HFF-Myc (cell line): Measurements from ENCODE around the gene SF3B6.
"Not testable (repeated sequence)": the region's sequence is repeated elsewhere in the genome, so short reads cannot be mapped to it uniquely, and the experiment has no call there.

Experiments used
- DNase-seq: peaks from one replicate; pipeline ENCODE4 v3.0.0-alpha.2; 2011; ENCODE audit warnings: low read depth; ENCODE audit errors: extremely low read depth
- H3K4me3 ChIP-seq: replicated peaks from 2 replicates; pipeline ENCODE4 v1.5.1; 2011; ENCODE audit warnings: low read depth, mild to moderate bottlenecking, control low read depth, low read length
- TF ChIP-seq, protein P1 (sequence below): IDR thresholded peaks from 2 replicates; pipeline ENCODE4 v1.5.1; 2012; ENCODE audit warnings: mild to moderate bottlenecking, low read depth, low read length, control low read depth; ENCODE audit errors: missing control alignments

Gene SF3B6

DNA sequence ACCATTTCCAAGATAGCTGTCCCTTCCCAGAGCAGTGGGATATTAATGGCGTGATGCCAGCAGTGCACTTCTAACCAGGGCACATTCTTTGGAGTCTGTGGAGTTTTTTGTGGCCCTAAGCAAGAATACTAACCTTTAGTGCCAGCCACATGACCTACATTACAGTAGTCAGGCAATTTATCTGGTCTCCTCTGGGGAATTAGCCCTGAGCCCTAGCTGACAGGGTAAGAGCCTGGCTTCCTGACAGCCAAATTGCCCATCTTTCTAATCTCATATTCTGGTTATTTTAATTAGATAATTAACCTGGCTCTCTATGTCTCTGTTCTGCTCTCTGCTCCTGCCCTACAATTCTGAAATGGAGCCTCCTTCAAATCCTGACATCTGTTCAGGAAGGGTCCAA is 41.8 kb upstream of the SF3B6 start:
- DNase-seq, result no peak
- TF ChIP-seq, protein P1, sequence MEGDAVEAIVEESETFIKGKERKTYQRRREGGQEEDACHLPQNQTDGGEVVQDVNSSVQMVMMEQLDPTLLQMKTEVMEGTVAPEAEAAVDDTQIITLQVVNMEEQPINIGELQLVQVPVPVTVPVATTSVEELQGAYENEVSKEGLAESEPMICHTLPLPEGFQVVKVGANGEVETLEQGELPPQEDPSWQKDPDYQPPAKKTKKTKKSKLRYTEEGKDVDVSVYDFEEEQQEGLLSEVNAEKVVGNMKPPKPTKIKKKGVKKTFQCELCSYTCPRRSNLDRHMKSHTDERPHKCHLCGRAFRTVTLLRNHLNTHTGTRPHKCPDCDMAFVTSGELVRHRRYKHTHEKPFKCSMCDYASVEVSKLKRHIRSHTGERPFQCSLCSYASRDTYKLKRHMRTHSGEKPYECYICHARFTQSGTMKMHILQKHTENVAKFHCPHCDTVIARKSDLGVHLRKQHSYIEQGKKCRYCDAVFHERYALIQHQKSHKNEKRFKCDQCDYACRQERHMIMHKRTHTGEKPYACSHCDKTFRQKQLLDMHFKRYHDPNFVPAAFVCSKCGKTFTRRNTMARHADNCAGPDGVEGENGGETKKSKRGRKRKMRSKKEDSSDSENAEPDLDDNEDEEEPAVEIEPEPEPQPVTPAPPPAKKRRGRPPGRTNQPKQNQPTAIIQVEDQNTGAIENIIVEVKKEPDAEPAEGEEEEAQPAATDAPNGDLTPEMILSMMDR, result no peak
- H3K4me3 ChIP-seq, result no peak overlapping the region

DNA sequence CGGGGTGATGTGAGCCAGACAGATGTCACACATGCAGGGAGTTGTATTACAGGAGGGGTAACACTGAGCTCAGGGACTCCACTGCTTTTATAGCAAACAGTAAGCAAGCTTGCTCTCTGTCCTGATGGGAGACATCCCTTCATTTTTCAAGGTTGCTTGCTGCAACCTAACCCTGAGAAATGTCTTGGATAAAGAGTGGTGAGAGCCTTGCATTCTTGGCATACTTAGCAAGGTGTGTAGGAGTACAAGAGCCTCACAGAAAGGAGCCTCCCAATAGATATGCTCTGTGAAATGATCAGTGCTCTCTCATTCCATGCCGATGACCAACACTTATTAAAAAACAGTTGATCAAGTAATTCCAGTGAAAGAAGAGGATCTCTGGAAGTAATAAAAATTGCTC is 38.9 kb upstream of the SF3B6 start:
- TF ChIP-seq, protein P1, result no peak
- H3K4me3 ChIP-seq, result no peak overlapping the region
- DNase-seq, result no peak

DNA sequence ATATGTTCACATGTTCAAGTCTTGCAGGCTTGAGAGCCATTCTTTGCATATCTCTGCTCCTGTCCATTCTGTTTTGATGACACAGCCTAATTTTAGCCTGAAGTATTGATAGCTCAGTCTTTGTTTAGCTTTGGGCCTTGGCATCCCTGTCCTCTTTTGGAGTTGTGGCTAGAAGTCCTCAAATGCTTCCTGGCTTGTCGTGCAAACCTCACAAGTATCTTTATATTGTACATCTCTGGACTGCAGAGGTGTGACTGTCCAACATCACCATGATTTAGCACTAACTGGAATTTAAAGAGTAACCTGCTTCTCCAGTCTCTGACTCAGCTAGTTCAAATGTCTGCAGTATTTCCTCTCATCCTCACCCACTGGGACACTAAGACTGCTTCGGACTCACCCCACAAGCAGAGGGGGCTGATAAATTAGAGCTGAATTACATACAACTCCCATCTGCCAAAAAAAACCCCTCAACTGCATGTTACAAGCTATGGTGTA is 35.3 kb upstream of the SF3B6 start:
- H3K4me3 ChIP-seq, result no peak overlapping the region
- DNase-seq, result no peak
- TF ChIP-seq, protein P1, result no peak

DNA sequence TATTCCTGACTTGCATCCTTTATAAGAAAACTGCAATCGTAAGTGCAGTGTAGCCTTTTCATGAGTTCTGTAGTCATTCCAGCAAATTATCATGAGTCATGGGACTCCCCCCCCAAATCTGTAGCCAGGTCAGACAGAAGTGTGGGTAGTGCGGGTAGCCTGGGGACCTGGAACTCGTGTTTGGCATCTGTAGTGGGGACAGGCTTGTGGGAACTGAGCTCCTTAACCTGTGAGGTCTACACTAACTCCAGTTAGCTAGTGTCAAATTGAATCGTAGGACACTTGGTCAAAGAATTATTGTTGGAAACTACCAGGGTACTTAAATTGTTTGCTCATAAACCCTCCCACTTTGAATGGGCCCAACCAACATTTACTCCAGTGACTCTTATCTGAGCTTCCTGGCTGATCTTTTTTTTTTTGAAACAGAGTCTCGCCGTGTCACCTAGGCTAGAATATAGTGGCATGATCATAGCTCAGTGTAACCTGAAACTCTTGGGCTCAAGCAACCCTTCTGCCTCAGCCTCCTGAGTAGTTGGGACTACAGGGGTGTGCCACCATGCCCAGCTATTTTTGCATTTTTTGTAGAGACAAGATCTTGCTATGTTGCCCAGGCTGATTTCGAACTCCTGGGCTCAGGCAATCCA is 34.7 kb upstream of the SF3B6 start:
- no peak for DNase-seq
- H3K4me3 ChIP-seq, result no peak overlapping the region
- TF ChIP-seq, protein P1, result no peak

DNA sequence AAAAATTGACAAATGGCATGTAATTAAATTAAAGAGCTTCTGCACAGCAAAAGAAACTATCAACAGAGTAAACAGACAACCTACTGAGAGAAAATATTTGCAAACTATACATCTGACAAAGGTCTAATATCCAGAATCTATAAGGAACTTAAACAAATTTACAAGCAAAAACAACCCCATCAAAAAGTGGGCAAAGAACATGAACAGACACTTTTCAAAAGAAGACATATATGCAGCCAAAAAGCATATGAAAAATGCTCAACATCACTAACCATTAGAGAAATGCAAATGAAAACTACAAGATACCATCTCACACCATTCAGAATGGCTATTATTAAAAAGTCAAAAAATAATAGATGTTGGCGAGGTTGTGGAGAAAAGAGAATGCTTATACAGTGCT is 33.3 kb upstream of the SF3B6 start:
- not testable (repeated sequence) for DNase-seq, H3K4me3 ChIP-seq

DNA sequence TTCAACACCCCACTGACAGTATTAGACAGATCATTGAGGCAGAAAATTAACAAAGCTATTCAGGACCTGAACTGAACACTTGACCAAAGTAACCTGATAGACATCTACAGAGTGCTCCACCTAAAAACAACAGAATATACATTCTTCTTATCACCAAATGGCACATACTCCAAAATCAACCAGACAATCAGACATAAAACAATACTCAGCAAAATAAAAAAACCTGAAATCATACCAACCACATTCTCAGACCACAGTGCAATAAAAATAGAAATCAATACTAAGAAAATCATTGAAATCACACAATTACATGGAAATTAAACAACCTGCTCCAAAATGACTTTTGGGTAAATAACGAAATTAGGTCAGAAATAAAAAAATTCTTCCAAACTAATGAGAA is 31.2 kb upstream of the SF3B6 start:
- TF ChIP-seq, protein P1, result no peak
- no peak overlapping the region for H3K4me3 ChIP-seq
- no peak for DNase-seq

DNA sequence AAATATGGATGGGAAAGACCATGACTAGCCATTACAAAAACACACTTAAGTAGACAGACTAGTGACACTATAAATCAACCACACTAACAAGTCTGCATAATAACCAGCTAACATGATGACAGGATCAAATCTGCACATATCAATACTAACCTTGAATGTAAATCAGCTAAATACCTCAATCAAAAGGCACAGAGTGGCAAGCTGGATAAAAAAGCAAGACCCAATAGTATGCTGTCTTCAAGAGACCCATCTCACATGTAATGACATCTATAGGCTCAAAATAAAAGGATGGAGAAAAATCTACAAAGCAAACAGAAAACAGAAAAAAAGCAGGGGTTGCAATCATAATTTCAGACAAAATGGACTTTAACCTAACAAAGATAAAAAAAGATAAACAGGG is 30.7 kb upstream of the SF3B6 start:
- TF ChIP-seq, protein P1, result no peak
- no peak overlapping the region for H3K4me3 ChIP-seq
- DNase-seq, result no peak
